ENCODE measurements around the gene MYO7B. TPM values are rescaled to one million over a fixed set of nuclear protein-coding genes. Genes with fewer than 3 reads are reported as not detected.

MYO7B gene
- total and polyA plus RNA-seq, 9 of the 15 experiments (the other 6 are each of a cell fraction or from before 2014, with no cell fraction given), result 0.08 TPM; not detected in 8

GRCh38 chr2:127526132-127527000 lies 9.1 kb upstream of the MYO7B start, which contains the start of gene IWS1 (continued):
- peak; percentile 25; the same call in 1 of the 2 replicates for TF ChIP-seq PKNOX1 (IDR thresholded peaks at IDR 0.05)
- no peak for TF ChIP-seq KHSRP (IDR thresholded peaks at IDR 0.05)
- peak in 2 of 3 experiments; percentile 26 to 27; a peak in 2 of 6 replicates for TF ChIP-seq CTCF (IDR thresholded peaks at IDR 0.05 in 2 of 3, conservative IDR thresholded peaks at IDR 0.05 in 1 of 3; ENCODE audit: insufficient read depth in 2 of 3, low read depth in 1 of 3, low read length in 3 of 3)
- TF ChIP-seq NFYB (IDR thresholded peaks at IDR 0.05; ENCODE audit: extremely low read depth, insufficient read length), result peak; percentile 19
- no peak for TF ChIP-seq DPF2 (IDR thresholded peaks at IDR 0.05)
- peak; percentile 44 for TF ChIP-seq SMAD1 (IDR thresholded peaks at IDR 0.05; ENCODE audit: low read depth, low read length, partially characterized antibody)
- TF ChIP-seq POLR2A (conservative IDR thresholded peaks at IDR 0.05), result peak; percentile 91
- TF ChIP-seq PRPF4 (IDR thresholded peaks at IDR 0.05; ENCODE audit: insufficient read depth, low read depth, low read length, poor library complexity, severe bottlenecking), result no peak
- TF ChIP-seq EHMT2 (IDR thresholded peaks at IDR 0.05), result peak; percentile 59
- TF ChIP-seq ZNF274 (IDR thresholded peaks at IDR 0.05; ENCODE audit: borderline replicate concordance, low read depth, low read length), result no peak
- peak; percentile 86 for TF ChIP-seq SUPT5H (IDR thresholded peaks at IDR 0.05)
- TF ChIP-seq E2F6 (IDR thresholded peaks at IDR 0.05; ENCODE audit: borderline replicate concordance in 1 of 2, extremely low read depth in 1 of 2, insufficient read depth in 1 of 2, insufficient read length in 1 of 2, low read depth in 1 of 2, low read length in 1 of 2, poor library complexity in 1 of 2, severe bottlenecking in 1 of 2), result peak; percentile 93 to 95
- TF ChIP-seq PHB2 (IDR thresholded peaks at IDR 0.05; ENCODE audit: low read depth), result no peak
- TF ChIP-seq CBX5 (IDR thresholded peaks at IDR 0.05; ENCODE audit: borderline replicate concordance, low read depth), result no peak
- no peak for TF ChIP-seq ZNF778 (CRISPR knock-in tag; IDR thresholded peaks at IDR 0.05)
- peak; percentile 43 for TF ChIP-seq MEIS2 (IDR thresholded peaks at IDR 0.05; ENCODE audit: partially characterized antibody)
- TF ChIP-seq TARDBP (IDR thresholded peaks at IDR 0.05), result 0 out of 2 replicates have a peak, but pooled peaks have one; percentile 26
- TF ChIP-seq MAFF (IDR thresholded peaks at IDR 0.05; ENCODE audit: low read length), result no peak
- 0 out of 4 replicates have a peak, but pooled peaks of 1 of the 2 experiments have one; percentile 28 for TF ChIP-seq TBL1XR1 (IDR thresholded peaks at IDR 0.05; ENCODE audit: low read length in 2 of 2)
- TF ChIP-seq ZFP30 (CRISPR knock-in tag; IDR thresholded peaks at IDR 0.05; ENCODE audit: borderline replicate concordance), result no peak
- TF ChIP-seq NR0B1 (IDR thresholded peaks at IDR 0.05; ENCODE audit: partially characterized antibody), result no peak
- TF ChIP-seq KDM2B (CRISPR knock-in tag; IDR thresholded peaks at IDR 0.05), result no peak; the same call in 1 of the 2 replicates

Data from K562 (cell line).